HFF-Myc (cell line): ENCODE measurements around the gene MAP3K7CL.

ENCODE experiments used
- DNase-seq: peaks from one replicate; pipeline ENCODE4 v3.0.0-alpha.2; 2011; ENCODE audit warnings: low read depth; ENCODE audit errors: extremely low read depth
- H3K4me3 ChIP-seq: replicated peaks from 2 replicates; pipeline ENCODE4 v1.5.1; 2011; ENCODE audit warnings: low read depth, mild to moderate bottlenecking, control low read depth, low read length
- CTCF ChIP-seq: IDR thresholded peaks from 2 replicates; pipeline ENCODE4 v1.5.1; 2012; ENCODE audit warnings: mild to moderate bottlenecking, low read depth, low read length, control low read depth; ENCODE audit errors: missing control alignments

The MAP3K7CL gene

GRCh38 chr21:29146726-29147125, 16.3 kb downstream of the MAP3K7CL start:
- H3K4me3 ChIP-seq = no peak overlapping the region
- TF ChIP-seq CTCF = no peak
- no peak for DNase-seq

- no peak for DNase-seq
- TF ChIP-seq CTCF = no peak
- no peak overlapping the region for H3K4me3 ChIP-seq
Observed at GRCh38 chr21:29148530-29148929, 18.1 kb downstream of the MAP3K7CL start.

GRCh38 chr21:29149808-29150425, 19.5 kb downstream of the MAP3K7CL start:
- no peak for DNase-seq
- no peak for TF ChIP-seq CTCF

GRCh38 chr21:29151931-29152330, 21.5 kb downstream of the MAP3K7CL start:
- DNase-seq = no peak
- no peak for TF ChIP-seq CTCF
- H3K4me3 ChIP-seq = no peak overlapping the region

More at GRCh38 chr21:29149808-29150425, 19.5 kb downstream of the MAP3K7CL start:
- no peak overlapping the region for H3K4me3 ChIP-seq

- no peak for TF ChIP-seq CTCF
- H3K4me3 ChIP-seq = no peak overlapping the region
- DNase-seq = no peak
Observed at GRCh38 chr21:29152916-29153315, 22.5 kb downstream of the MAP3K7CL start.

- H3K4me3 ChIP-seq = no peak overlapping the region
- no peak for TF ChIP-seq CTCF
- no peak for DNase-seq
Observed at GRCh38 chr21:29154270-29154669, 23.8 kb downstream of the MAP3K7CL start.
